ENCODE data around the gene DPH5.

DPH5 gene

DNA sequence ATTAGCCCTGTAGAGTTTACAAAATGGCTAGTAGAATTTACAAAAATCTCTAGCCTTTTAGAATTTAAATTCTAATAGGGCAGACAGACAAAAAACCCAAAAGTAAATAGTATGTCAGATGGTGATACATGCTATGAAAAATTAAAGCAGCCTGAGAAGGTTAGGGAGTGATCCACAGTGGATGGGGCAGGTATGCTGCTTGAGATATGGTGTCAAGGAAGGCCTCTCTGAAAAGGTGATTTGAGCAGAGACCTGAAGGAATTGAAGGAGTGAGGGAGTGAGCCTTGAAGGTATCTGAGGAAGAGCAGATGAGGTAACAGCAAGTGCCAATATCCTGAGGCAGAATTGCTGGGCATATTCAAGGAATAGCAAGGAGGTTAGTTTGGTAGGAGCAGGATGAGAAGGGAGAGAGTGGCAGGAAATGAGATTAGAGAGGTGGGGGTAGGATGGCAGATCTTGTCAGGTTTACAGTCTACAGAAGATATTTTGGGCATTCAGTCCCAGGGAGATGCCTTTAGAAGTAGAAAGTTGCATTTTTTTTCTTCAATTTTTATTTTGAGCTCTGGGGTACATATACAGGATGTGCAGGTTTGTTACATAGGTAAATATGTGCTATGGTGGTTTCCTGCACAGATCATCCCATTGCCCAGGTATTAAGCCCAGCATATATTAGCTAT lies 40.8 kb upstream of the DPH5 start:
- peaks cover 15% of the 10 kb centered on the region for H3K4me1 ChIP-seq (ENCODE audit: insufficient read depth, low read length, poor library complexity, severe bottlenecking)
- no peak for TF ChIP-seq EZH2phosphoT487 (IDR thresholded peaks at IDR 0.05; ENCODE audit: borderline replicate concordance)
- no peaks in the 10 kb centered on the region for H3K27me3 ChIP-seq (ENCODE audit: insufficient read depth, low read length, poor library complexity, severe bottlenecking)
- H3K36me3 ChIP-seq (ENCODE audit: insufficient read depth, low read length), result no peaks in the 10 kb centered on the region
- no peak overlapping the region for H2AFZ ChIP-seq (ENCODE audit: low read length)
- no peaks in the 10 kb centered on the region for H4K20me1 ChIP-seq (ENCODE audit: insufficient read depth, low read length, poor library complexity, severe bottlenecking)
- no peak overlapping the region for H3K4me2 ChIP-seq (ENCODE audit: low read depth, low read length, poor library complexity, severe bottlenecking)
- H3K9me2 ChIP-seq (replicated peaks; ENCODE audit: low read depth, low read length), result no peaks in the 10 kb centered on the region
- H3K79me2 ChIP-seq (ENCODE audit: insufficient read depth, low read length), result no peaks in the 10 kb centered on the region
- no peaks in the 10 kb centered on the region for H3K9me3 ChIP-seq (ENCODE audit: insufficient read depth, low read depth, low read length)
- no peak overlapping the region for H3K9ac ChIP-seq (ENCODE audit: low read depth, low read length, poor library complexity, severe bottlenecking)
- H3K4me3 ChIP-seq (ENCODE audit: low read length, poor library complexity, severe bottlenecking), result no peak overlapping the region
- no peaks in the 10 kb centered on the region for H3F3A ChIP-seq (ENCODE audit: low read depth)

DNA sequence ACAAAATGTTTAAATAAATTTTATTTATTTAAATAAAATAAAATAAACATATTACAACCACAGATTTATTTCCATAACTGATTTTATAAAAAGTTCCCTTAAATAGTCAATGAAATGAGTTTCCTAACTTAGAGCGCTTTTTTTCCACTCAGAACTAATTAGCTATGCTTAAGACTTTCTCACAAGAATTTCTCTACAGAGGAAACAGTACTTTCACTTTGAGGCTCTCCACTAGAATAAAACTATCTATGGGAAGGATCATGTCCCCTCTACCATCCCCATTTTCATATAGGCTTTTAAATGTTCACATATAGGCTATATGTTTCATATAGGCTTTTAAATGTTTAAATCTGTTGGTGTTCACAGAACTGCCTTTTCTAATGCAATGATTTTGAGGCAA lies 40.0 kb upstream of the DPH5 start:
- no peaks in the 10 kb centered on the region for H3F3A ChIP-seq (ENCODE audit: low read depth)
- H3K4me3 ChIP-seq (ENCODE audit: low read length, poor library complexity, severe bottlenecking), result no peak overlapping the region
- no peaks in the 10 kb centered on the region for H3K79me2 ChIP-seq (ENCODE audit: insufficient read depth, low read length)
- no peak overlapping the region; the same call in 1 of the 2 replicates for H2AFZ ChIP-seq (ENCODE audit: low read length)
- H3K4me1 ChIP-seq (ENCODE audit: insufficient read depth, low read length, poor library complexity, severe bottlenecking), result peaks cover 14% of the 10 kb centered on the region
- H3K36me3 ChIP-seq (ENCODE audit: insufficient read depth, low read length), result no peaks in the 10 kb centered on the region
- no peaks in the 10 kb centered on the region for H4K20me1 ChIP-seq (ENCODE audit: insufficient read depth, low read length, poor library complexity, severe bottlenecking)
- H3K9me3 ChIP-seq (ENCODE audit: insufficient read depth, low read depth, low read length), result no peaks in the 10 kb centered on the region
- H3K9me2 ChIP-seq (replicated peaks; ENCODE audit: low read depth, low read length), result no peaks in the 10 kb centered on the region
- TF ChIP-seq EZH2phosphoT487 (IDR thresholded peaks at IDR 0.05; ENCODE audit: borderline replicate concordance), result no peak
- H3K27me3 ChIP-seq (ENCODE audit: insufficient read depth, low read length, poor library complexity, severe bottlenecking), result no peaks in the 10 kb centered on the region
- H3K4me2 ChIP-seq (ENCODE audit: low read depth, low read length, poor library complexity, severe bottlenecking), result no peak overlapping the region
- no peak overlapping the region for H3K9ac ChIP-seq (ENCODE audit: low read depth, low read length, poor library complexity, severe bottlenecking)

DNA sequence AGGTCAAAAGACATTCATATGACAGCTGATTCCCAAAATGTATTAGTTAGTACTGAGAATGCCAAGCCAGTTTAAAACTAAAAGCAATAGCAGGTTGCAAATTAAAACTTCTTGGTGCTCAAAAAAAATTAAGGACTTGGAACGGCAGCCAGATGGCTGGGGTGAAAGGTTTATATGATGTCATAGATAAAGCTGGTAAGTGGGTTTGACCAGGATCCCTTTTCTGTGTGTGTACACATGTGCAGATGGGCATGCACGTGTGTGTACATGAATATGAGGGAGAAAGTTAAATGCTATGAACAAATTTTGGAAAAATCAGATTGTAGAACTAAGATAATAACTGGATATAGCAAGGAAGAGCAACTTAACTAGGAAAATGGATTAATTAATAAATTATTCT lies 39.1 kb upstream of the DPH5 start:
- Histone ChIP-seq H3K4me2 (ENCODE audit: low read depth, low read length, poor library complexity, severe bottlenecking) (no peak overlapping the region), H3F3A (ENCODE audit: low read depth) (no peaks in the 10 kb centered on the region), H3K36me3 (ENCODE audit: insufficient read depth, low read length) (no peaks in the 10 kb centered on the region), H3K79me2 (ENCODE audit: insufficient read depth, low read length) (no peaks in the 10 kb centered on the region), H3K9me3 (ENCODE audit: insufficient read depth, low read depth, low read length) (no peaks in the 10 kb centered on the region), H3K9me2 (replicated peaks; ENCODE audit: low read depth, low read length) (no peaks in the 10 kb centered on the region), H3K27me3 (ENCODE audit: insufficient read depth, low read length, poor library complexity, severe bottlenecking) (no peaks in the 10 kb centered on the region), H4K20me1 (ENCODE audit: insufficient read depth, low read length, poor library complexity, severe bottlenecking) (no peaks in the 10 kb centered on the region), H3K4me1 (ENCODE audit: insufficient read depth, low read length, poor library complexity, severe bottlenecking) (peaks cover 11% of the 10 kb centered on the region), H3K9ac (ENCODE audit: low read depth, low read length, poor library complexity, severe bottlenecking) (no peak overlapping the region), H2AFZ (ENCODE audit: low read length) (no peak overlapping the region), H3K4me3 (ENCODE audit: low read length, poor library complexity, severe bottlenecking) (no peak overlapping the region)
- TF ChIP-seq, protein P1, sequence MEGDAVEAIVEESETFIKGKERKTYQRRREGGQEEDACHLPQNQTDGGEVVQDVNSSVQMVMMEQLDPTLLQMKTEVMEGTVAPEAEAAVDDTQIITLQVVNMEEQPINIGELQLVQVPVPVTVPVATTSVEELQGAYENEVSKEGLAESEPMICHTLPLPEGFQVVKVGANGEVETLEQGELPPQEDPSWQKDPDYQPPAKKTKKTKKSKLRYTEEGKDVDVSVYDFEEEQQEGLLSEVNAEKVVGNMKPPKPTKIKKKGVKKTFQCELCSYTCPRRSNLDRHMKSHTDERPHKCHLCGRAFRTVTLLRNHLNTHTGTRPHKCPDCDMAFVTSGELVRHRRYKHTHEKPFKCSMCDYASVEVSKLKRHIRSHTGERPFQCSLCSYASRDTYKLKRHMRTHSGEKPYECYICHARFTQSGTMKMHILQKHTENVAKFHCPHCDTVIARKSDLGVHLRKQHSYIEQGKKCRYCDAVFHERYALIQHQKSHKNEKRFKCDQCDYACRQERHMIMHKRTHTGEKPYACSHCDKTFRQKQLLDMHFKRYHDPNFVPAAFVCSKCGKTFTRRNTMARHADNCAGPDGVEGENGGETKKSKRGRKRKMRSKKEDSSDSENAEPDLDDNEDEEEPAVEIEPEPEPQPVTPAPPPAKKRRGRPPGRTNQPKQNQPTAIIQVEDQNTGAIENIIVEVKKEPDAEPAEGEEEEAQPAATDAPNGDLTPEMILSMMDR (conservative IDR thresholded peaks at IDR 0.05; ENCODE audit: low read length), result no peak
- TF ChIP-seq EZH2phosphoT487 (IDR thresholded peaks at IDR 0.05; ENCODE audit: borderline replicate concordance), result no peak

DNA sequence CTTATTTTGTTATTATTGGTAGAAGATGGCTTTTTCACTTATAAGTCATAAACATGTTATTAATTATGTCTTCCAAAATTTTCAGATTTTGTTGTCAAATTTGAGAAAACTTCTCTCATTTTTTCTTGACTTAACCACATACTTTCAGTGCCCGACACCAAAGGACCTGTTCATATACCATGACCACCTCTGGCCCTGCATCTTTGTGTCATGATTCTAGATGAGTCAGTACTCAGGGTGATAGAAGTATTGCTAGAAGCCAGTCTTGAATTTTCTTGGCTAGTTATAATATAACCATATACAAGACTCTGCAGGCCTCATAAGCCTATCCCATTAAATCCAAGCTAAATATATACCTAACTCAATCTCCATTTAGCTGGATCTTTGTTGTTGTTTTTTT lies 35.4 kb upstream of the DPH5 start:
- Histone ChIP-seq H4K20me1 (ENCODE audit: insufficient read depth, low read length, poor library complexity, severe bottlenecking) (no peaks in the 10 kb centered on the region), H3K36me3 (ENCODE audit: insufficient read depth, low read length) (no peaks in the 10 kb centered on the region), H3K9me3 (ENCODE audit: insufficient read depth, low read depth, low read length) (no peaks in the 10 kb centered on the region), H3K79me2 (ENCODE audit: insufficient read depth, low read length) (no peaks in the 10 kb centered on the region), H3K4me1 (ENCODE audit: insufficient read depth, low read length, poor library complexity, severe bottlenecking) (peaks cover 4% of the 10 kb centered on the region), H3K27me3 (ENCODE audit: insufficient read depth, low read length, poor library complexity, severe bottlenecking) (no peaks in the 10 kb centered on the region), H3K9me2 (replicated peaks; ENCODE audit: low read depth, low read length) (no peaks in the 10 kb centered on the region), H3K4me2 (ENCODE audit: low read depth, low read length, poor library complexity, severe bottlenecking) (no peak overlapping the region), H2AFZ (ENCODE audit: low read length) (no peak overlapping the region), H3F3A (ENCODE audit: low read depth) (no peaks in the 10 kb centered on the region), H3K9ac (ENCODE audit: low read depth, low read length, poor library complexity, severe bottlenecking) (no peak overlapping the region), H3K4me3 (ENCODE audit: low read length, poor library complexity, severe bottlenecking) (no peak overlapping the region)
- TF ChIP-seq, protein P1 (conservative IDR thresholded peaks at IDR 0.05; ENCODE audit: low read length), result no peak
- no peak for TF ChIP-seq EZH2phosphoT487 (IDR thresholded peaks at IDR 0.05; ENCODE audit: borderline replicate concordance)
